HUDEP-2 (cell line): ENCODE results near the gene ELMOD1.
"Not testable (repeated sequence)": the region's sequence is repeated elsewhere in the genome, so short reads cannot be mapped to it uniquely, and the experiment has no call there.

Source experiments
- DNase-seq, 76 experiments: peaks; one replicate each; lab custom pipeline; 2025; ENCODE audit not compliant: unreplicated experiment in 76 of 76; lab: John Stamatoyannopoulos, UW

ELMOD1 gene

DNA sequence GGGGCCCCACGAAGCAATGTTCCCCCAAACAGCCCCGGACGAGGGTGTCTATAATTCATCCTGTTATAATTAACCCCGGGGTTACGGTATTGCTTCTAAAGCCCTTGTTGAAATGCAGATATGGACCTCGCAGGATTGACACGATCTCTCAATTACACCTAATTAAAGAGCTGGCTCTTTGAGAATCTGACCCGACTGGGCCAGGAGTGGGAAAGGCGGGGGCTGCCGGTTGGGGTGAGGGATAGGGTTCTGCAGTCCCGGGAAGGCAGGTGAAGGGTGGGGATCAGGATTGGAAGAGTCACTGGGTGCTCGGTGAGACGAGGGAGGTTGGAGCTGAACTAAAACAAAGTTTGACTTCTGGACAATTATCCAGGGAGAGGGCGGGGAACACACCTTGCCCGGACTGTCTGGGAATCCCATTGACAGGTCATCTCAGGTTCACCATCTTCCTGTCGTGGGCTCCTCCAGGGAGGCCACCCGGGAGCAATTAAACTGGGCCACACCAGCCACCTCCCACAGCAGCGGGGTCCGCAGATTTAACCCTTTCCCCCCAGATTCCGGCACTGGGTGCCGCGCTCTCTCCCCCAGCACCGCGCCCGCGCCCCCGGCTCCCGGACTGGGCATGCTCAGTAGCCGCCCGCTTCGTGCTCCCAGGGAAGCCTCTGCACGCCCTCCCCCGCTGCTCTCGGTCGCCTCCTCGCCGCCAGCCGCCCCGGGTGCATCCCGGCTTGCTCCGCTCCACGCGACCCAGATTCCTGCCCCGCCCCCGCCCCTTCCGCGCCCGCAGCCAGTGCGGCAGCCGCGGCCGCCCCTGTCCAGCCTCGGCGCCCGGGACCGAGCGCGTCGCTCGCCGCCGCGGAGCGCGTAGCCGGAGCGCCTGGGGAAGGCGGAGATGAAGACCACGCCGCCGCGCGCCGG is at the start of gene ELMOD1:
Gene ELMOD1 (plus strand): TSS at position 688 of the 918 bp plus-strand sequence. CDS start 27,043 bp downstream, outside the sequence.
- DNase-seq, result peak in 9 of 76 experiments; percentile 4 to 37 (median 17)

DNA sequence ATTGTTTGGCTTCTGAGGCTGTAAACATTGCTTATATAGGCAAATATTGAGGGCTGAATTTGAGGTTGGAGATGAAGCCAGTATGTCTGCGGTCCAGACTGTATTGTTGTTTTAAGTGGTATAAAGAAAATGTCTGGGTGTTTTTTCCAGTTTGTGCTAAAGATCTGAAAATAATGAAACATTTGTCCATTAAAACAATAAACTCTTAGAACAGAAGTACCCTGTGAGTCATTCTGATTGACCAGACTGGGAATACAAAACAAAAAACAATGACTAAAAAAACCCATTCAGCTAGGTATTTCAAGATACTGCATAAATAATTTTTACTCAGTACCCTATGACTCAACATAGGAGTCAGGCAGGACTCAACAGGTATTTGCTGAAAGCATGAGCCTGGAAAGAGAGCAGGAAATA is 45.8 kb upstream of the ELMOD1 start:
- no peak for DNase-seq

DNA sequence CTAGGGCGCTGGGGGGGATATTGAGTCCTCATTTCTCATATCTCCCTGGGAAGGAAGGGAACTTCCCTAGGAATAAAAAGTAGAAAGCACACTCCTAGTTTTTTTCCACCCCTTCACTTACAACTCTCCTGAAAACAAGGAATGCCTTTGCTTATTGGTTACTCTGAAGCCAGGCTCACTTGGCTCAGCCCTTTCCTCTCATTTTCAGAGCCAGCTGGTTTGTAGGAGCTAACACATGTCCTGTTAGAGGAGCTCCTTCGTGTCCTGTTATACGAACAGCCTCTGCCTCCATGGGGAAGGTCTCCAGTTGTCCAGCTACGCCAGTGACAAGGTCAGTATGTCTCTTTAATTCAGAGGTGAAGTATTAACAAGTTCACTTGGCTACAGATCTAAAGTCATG is 43.0 kb upstream of the ELMOD1 start:
- DNase-seq, result no peak

DNA sequence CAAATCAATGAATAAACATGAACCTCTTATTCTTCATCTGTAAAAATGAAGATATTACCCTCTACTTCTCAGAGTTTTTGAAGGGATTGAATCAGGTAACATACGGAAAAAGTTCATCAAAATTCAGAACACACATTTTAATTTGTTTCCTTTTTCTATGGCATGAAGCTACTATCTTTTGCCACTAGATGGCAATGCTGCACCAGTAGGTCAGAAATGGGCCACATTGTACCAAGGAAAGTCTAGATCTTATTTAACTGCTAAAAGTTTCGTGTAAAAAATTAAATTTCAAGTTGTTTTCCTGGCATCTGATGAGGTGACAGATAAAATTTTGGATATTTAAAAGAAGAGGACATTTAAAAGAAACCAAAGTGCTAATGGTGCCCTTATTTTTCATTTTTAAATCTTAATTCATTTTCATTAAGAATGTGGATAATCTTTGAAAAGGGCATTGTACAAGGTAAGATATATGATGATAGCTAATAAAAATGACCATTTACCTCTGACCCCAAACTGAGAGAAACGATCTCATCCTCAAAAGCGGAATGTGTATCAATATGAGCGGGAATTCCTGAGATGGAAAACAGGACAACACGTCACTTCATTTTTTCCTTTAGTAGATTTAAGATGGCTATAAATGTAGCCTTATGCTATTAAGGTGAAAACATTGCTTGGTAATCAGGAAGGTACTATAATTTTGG is 41.5 kb upstream of the ELMOD1 start:
- DNase-seq, result peak in 16 of 76 experiments; percentile 1 to 37 (median 16)

DNA sequence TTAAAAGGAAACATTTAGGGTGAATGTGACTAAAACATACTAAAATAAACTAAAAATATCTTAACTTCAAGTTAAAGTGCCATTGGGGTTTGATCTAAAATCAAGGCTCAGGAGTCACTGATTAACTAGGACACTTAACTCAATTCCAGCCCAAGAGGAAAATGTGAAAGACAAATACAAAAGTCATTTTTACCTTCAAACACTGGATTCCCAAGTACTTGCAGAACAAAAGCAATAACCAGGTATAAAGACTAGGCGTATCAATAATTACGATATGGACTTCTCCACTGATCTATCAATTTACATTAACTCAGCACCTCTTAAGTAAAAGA is 41.0 kb upstream of the ELMOD1 start:
- no peak for DNase-seq

DNA sequence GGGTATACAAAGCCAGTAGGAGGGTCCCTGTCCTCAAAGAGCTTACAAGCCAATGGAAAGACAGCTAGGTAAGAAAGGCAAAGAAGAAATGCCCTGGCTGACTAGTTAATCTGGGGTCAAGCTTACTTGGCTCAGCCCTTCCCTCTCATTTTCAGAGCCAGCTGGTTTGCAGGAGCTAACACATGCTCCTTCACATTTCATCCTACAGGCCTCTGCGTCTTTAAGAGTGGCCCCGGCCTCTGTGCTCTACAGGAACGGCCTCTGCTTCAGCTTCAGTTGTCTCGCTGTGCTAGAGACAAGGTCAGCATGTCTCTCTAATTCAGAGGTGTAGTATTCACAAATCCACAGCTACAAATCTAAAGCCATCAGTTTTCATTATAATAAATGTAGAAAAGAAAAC is 40.6 kb upstream of the ELMOD1 start:
- DNase-seq, result no peak

DNA sequence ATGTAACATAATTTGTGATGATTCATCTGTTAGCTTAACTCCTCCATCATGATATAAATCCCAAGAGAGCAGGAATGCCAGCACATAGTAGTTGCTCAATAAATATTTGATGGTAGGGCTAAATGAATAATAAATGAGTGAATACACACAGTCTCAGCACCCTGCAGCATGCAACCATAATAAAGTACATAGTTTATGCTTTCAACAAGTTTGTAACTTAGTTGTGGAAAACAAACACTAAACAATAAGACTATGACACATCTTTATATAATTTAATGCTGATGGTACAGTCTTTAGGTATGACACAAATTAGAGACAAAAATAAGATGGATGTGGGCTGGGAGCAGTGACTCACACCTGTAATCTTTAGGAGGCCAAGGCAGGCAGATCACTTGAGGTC is 29.3 kb upstream of the ELMOD1 start:
- DNase-seq, result no peak

DNA sequence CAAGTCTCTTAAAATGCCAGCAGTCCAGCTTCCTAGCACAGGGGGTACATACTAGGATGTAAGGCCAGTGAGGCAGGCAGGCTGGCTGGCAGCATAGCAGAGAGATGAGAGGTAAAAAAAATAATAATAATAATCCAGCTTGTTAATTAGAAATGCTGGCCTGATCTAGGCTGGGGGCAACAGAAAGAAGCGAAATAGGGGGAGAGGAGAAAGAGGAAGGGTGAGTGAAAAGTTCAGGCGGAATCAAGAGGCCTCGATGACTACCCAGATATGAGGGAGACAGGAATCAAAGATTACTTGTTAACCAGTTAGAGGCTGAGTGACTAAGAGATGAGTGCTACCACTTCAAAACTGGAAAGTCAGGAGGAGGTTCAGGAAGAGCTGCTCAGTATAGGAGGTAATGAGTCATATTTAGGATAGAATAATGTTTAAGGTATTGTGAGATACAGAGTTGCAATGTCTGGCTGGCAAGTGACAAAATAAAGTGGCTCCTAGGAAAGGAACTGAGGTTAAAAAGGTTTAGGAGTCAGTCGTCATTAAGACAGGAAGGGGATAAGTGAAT is 28.2 kb upstream of the ELMOD1 start:
- peak in 1 of 76 experiments; percentile 7 for DNase-seq

DNA sequence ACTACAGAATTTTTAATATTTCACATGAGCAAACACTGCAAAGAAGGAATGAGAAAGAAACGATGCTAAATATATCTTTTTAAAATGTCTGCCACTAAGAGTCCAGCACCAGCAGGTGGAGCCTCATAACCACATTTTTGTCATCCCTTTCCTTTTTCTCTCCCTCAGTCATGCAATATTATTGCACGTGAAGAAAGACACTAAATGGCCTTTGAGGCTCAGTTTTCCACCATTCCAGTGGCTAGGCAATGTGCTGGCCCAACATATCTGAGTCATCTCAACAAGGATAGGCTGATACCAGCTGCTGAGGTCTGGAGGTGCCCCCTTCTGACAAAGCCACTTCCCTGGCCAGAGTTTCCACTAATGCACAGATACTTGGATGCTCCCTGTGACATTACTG is 27.2 kb upstream of the ELMOD1 start:
- peak in 42 of 76 experiments; percentile 2 to 56 (median 22) for DNase-seq

DNA sequence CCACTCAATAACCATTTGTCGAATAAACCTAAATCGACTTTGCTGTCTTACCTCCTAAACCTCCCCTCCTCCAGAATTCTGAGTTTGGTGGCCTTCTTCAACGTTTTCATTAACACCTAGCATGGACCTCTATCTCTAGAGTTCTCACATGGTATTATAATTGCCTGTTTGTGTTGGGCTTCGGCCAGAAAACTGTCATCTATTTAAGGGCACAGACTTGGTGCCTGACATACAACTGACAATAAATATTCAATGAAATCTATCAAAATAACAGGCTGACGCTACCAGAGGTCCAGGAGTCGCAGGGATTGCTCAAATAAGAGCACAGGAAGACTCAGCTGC is 26.1 kb upstream of the ELMOD1 start:
- DNase-seq, result peak in 6 of 76 experiments; percentile 27 to 46 (median 40)

DNA sequence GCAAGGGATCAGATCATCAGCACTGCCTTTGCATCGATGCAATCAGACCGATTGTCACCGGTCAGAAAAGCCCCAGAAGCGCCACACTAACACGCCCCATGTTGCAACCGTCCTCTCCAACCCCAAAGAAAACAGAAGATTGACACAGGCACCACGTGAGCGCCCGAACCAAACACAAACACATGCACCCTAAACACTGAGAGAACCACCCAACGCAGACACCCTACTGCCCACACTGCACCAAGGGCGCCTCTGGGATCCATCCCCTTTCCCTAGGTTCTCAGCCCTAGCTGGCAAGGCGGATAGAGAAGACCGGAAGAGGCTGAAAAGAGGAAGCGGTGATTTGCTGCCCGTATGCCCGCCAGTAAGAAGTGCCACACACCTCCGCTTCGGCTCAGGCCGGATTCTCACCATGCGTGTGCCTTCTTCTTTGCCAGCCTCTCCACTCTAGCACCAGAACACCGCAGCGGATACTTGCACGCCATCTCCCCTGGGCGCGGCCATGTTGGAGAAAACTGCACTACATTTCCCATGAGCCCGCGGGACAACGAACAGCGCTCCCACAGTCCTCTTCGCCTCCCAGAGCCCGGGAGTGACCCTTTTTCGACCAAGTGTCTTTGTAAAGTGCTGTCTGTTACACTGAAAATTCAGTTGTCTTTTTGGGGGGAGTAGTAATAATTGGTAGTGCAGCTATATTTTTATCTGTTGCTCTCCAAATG is 25.6 kb upstream of the ELMOD1 start, which contains the start of gene ALKBH8:
Gene ALKBH8 (minus strand): TSS at position 517 of the 719 bp plus-strand sequence. CDS start 4,842 bp downstream, outside the sequence.
- DNase-seq, result peak in 72 of 76 experiments; percentile 20 to 80 (median 56)

DNA sequence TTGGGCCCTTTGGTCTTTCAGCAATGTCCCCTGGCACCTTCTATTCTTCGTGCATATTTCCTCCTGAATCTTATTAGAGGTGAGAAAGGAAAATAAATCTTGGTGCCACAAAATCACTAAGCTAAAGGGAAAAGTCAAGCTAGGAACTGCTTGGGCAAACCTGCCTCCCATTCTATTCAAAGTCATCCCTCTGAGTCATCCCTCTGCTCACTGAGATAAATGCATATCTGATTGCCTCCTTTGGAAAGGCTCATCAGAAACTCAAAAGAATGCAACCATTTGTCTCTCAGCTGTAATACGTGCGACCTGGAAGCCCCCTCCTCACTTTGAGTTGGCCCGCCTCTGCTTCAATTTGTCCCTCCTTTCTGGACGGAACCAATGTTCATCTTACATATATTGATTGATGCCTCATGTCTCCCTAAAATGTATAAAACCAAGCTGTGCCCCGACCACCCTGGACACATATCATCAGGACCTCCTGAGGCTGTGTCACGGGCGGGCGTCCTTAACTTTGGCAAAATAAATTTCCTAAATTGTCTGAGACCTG is 24.9 kb upstream of the ELMOD1 start:
- DNase-seq, result peak in 32 of 76 experiments; percentile 2 to 62 (median 26)

DNA sequence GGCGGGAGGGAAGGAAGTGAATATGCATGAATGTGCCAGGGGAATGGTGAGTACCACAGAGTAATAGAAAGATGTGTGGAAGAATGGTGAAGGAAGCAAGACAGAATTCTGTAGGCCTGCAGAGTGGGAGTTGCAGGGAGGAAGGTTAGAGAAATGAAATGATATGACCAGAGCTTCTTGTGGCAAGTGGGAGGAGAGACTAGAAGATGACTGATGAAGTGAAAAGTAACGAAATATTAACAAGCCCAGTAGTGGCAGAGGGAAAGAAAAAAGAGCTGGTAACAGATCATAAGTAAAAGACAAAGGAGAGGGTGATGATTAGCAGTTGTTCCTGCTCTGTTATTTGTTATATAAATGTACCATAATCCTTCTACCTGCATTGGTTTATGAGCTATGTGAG is 24.4 kb upstream of the ELMOD1 start:
- peak in 5 of 76 experiments; percentile 3 to 17 (median 14) for DNase-seq

DNA sequence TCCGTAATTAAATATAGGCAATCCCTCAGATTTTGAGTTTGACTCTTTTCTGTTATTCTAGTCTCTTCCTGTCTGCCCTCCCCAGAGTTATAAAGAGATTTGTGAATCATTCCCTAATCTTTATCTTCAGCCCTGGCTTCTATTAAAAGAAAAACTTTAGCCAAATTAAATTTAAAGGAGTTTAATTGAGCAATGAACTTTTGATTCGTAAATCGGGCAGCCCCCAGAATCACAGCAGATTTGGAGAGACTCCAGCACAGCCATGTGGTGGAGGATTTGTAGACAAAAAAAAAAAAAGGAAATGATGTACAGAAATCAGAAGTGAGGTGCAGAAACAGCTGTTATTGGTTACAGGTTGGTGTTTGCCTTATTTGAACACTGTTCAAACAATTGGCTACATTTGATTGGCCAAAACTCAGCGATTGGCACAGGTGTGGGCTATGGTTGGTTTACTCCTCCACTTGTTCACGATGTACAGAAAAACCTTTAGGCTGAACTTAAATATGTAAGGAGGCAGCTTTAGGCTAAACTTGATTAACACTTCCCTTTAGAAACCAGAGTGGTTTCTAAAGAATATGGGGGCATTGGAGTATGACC is 23.1 kb upstream of the ELMOD1 start:
- no peak for DNase-seq

DNA sequence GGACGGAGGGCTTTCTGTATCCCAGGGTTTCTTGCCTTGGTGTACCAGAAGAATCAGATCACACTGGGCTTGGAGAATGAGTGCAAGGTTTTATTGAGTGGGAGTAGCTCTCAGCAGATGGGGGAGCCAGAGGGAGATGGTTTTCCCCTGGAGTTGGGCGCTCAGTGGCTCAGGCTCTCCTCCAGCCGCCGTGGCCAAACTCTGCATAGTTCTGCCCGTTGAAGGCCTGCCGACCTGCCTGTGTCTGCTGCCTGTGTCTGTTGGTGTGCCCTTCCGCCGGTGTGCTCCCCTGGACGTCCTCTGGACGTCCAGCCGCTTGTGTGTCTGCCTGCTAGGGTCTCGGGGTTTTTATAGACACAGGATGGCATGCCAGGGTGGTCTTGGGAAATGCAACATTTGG is 20.9 kb upstream of the ELMOD1 start:
- no peak for DNase-seq

DNA sequence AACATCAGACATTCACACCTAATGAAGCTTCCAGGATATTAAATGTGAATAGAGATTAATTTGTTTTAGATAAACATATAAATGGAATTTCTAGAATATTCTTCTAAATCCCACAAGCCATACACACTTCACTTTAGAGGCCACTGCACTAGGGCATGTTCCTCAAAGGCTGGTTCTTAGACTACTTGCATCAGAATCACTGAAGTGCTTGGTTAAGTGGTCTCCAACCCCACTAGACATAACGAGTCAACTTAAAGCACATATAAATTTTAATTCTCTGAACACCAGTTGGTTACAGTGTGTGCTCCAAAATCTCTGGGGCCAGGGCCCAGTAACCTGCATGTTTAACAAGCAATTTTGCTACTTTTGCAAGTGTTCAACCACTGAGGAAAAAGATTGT is 17.5 kb upstream of the ELMOD1 start:
- DNase-seq, result no peak

DNA sequence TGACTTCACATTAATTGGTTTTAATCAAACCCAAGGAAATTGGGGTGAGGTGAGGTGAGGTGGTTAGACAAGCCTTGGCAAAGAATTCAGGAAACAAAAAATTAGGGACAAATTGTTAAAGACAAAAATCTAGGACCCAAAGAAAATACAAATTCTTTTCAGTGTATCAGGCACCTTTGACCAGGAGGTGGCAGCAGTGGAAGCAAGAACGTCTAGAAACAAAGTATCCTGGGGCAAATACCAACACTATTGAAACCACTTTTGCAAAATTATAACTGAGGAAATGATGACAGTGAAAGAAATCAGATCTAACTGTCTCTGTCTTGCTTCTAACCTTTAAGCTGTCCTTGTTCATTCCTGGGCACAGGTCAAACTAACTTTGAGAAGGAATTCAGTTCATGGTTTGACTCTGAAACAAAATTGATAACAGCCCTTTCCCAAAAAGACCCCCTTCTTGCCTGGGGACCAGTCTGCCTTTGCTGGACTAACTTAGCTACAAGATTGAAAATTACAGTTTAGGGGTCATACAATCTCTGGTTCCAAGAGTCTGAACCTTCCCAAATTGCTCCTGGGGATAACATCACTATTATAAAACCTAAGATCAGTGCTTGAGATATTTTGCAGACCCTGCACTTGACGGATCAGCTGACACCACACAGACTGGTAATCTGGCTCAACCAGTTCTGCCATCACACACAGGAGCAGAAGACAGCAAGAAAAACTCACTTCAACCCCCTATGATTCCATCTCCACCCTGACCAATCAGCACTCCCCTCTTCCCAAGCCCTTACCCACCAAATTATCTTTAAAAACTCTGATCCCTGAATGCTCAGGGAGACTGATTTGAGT is 14.2 kb upstream of the ELMOD1 start:
- DNase-seq, result peak in 25 of 76 experiments; percentile 3 to 38 (median 21)

DNA sequence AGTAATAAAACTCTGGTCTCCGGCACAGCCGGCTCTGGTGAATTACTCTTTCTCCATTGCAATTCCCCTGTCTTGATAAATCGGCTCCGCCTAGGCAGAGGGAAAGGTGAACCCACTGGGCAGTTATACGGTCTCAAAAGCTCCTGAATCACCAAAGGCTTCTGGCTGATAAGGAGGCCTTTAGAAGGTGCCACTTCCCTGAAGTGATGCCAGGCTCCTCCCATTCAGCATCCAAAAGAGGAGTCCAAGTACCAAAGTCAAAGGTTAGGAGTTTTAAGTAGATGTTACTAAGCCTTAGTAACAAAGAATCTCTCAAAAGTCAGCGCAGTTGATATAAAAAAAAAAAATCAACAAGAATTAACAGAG is 13.6 kb upstream of the ELMOD1 start:
- DNase-seq, result no peak

DNA sequence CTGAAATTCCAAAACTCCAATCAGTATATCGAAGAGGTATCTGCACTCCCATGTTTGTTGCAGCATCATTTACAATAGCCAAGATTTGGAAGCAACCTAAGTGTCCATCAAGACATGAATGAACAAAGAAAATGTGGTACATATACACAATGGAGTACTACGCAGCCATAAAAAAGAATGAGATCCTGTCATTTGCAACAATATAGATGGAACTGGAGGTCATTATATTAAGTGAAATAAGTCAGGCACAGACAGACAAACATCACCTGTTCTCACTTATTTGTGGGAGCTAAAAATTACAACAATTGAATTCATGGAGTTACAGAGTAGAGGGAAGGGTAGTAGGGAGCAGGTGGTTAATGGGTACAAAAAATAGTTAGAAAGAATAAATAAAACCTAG is 11.8 kb upstream of the ELMOD1 start:
- not testable (repeated sequence) for DNase-seq
